BLaER1 (cell line): ENCODE data around the gene SPATA3.

Source experiments
- H3K27ac ChIP-seq: shearing (Covaris generic); formaldehyde crosslinking; 2 replicates; pipeline ENCODE4 v1.8.1; 2022
- H3K27me3 ChIP-seq: shearing (Covaris generic); formaldehyde crosslinking; 2 replicates; pipeline ENCODE4 v1.8.1; 2022
- H3K36me3 ChIP-seq: shearing (Covaris generic); formaldehyde crosslinking; 2 replicates; pipeline ENCODE4 v1.8.1; 2022
- H3K4me1 ChIP-seq: shearing (Covaris generic); formaldehyde crosslinking; 2 replicates; pipeline ENCODE4 v1.8.1; 2022
- H3K4me2 ChIP-seq: shearing (Covaris generic); formaldehyde crosslinking; 2 replicates; pipeline ENCODE4 v1.8.1; 2022
- H3K4me3 ChIP-seq: shearing (Covaris generic); formaldehyde crosslinking; 2 replicates; pipeline ENCODE4 v1.8.1; 2022
- H3K9ac ChIP-seq: shearing (Covaris generic); formaldehyde crosslinking; 2 replicates; pipeline ENCODE4 v1.8.1; 2022
- H3K9me3 ChIP-seq: shearing (Covaris generic); formaldehyde crosslinking; 2 replicates; pipeline ENCODE4 v1.8.1; 2022
- H4K20me1 ChIP-seq: shearing (Covaris generic); formaldehyde crosslinking; 2 replicates; pipeline ENCODE4 v1.8.1; 2022
- Cebpa-rat ChIP-seq: shearing (Covaris generic); IDR thresholded peaks from 2 replicates; pipeline ENCODE4 v1.8.1; 2022

Gene SPATA3

GRCh38 chr2:230995821-230996220 is at the start of gene SPATA3:
TSS of gene SPATA3 (plus strand) at chr2:230996121. CDS start at chr2:230996234, 113 bp downstream.
- no peak within 1 kb of the TSS for H3K4me3 ChIP-seq
- H3K36me3 ChIP-seq, result no peaks in the 10 kb centered on the region
- H3K27me3 ChIP-seq, result no peaks in the 10 kb centered on the region
- no peak for TF ChIP-seq Cebpa-rat
- H3K4me2 ChIP-seq, result no peak within 1 kb of the TSS
- H3K9ac ChIP-seq, result no peak within 1 kb of the TSS
- no peaks in the 10 kb centered on the region for H3K4me1 ChIP-seq
- no peaks in the 10 kb centered on the region for H4K20me1 ChIP-seq
- no peaks in the 10 kb centered on the region; the same call in 1 of the 2 replicates for H3K9me3 ChIP-seq
- H3K27ac ChIP-seq, result no peak within 1 kb of the TSS

- H3K27ac ChIP-seq, result no peak overlapping the region
- no peaks in the 10 kb centered on the region for H3K36me3 ChIP-seq
- no peaks in the 10 kb centered on the region for H3K27me3 ChIP-seq
- no peak overlapping the region for H3K4me2 ChIP-seq
- no peak overlapping the region for H3K9ac ChIP-seq
- no peak overlapping the region for H3K4me3 ChIP-seq
- H3K9me3 ChIP-seq, result no peaks in the 10 kb centered on the region
- H3K4me1 ChIP-seq, result peaks cover 8% of the 10 kb centered on the region
- H4K20me1 ChIP-seq, result no peaks in the 10 kb centered on the region
- no peak for TF ChIP-seq Cebpa-rat
Observed at GRCh38 chr2:230946429-230947234, 49.3 kb upstream of the SPATA3 start.

GRCh38 chr2:230947235-230947576 is 48.7 kb upstream of the SPATA3 start:
- Histone ChIP-seq H4K20me1 (no peaks in the 10 kb centered on the region), H3K9me3 (no peaks in the 10 kb centered on the region), H3K4me2 (no peak overlapping the region), H3K27me3 (no peaks in the 10 kb centered on the region), H3K4me1 (peaks cover 12% of the 10 kb centered on the region), H3K9ac (no peak overlapping the region), H3K27ac (no peak overlapping the region), H3K36me3 (no peaks in the 10 kb centered on the region), H3K4me3 (no peak overlapping the region)
- no peak for TF ChIP-seq Cebpa-rat

GRCh38 chr2:230947908-230948365 is 48.0 kb upstream of the SPATA3 start:
- H3K4me2 ChIP-seq, result peak overlapping the region; percentile 30; the same call in 1 of the 2 replicates
- H3K27me3 ChIP-seq, result no peaks in the 10 kb centered on the region
- H3K27ac ChIP-seq, result no peak overlapping the region
- no peaks in the 10 kb centered on the region for H4K20me1 ChIP-seq
- peaks cover 19% of the 10 kb centered on the region for H3K4me1 ChIP-seq
- no peak overlapping the region for H3K9ac ChIP-seq
- no peaks in the 10 kb centered on the region for H3K9me3 ChIP-seq
- H3K36me3 ChIP-seq, result no peaks in the 10 kb centered on the region
- H3K4me3 ChIP-seq, result no peak overlapping the region
- TF ChIP-seq Cebpa-rat, result no peak

GRCh38 chr2:230949966-230950873 is 45.7 kb upstream of the SPATA3 start:
- Histone ChIP-seq H3K4me3 (no peak overlapping the region), H3K9ac (no peak overlapping the region), H3K4me1 (peaks cover 40% of the 10 kb centered on the region), H3K4me2 (no peak overlapping the region), H4K20me1 (no peaks in the 10 kb centered on the region), H3K27me3 (no peaks in the 10 kb centered on the region), H3K9me3 (no peaks in the 10 kb centered on the region), H3K36me3 (no peaks in the 10 kb centered on the region), H3K27ac (no peak overlapping the region)
- no peak for TF ChIP-seq Cebpa-rat

- H3K27ac ChIP-seq, result no peak overlapping the region
- H4K20me1 ChIP-seq, result no peaks in the 10 kb centered on the region
- H3K4me2 ChIP-seq, result no peak overlapping the region
- H3K4me1 ChIP-seq, result peaks cover 40% of the 10 kb centered on the region
- H3K36me3 ChIP-seq, result no peaks in the 10 kb centered on the region
- no peak overlapping the region for H3K9ac ChIP-seq
- no peak overlapping the region for H3K4me3 ChIP-seq
- no peaks in the 10 kb centered on the region for H3K27me3 ChIP-seq
- no peaks in the 10 kb centered on the region for H3K9me3 ChIP-seq
- TF ChIP-seq Cebpa-rat, result no peak
Observed at GRCh38 chr2:230950874-230951339, 45.0 kb upstream of the SPATA3 start.

GRCh38 chr2:230951396-230951795 is 44.5 kb upstream of the SPATA3 start:
- no peak overlapping the region for H3K4me3 ChIP-seq
- H3K27ac ChIP-seq, result no peak overlapping the region
- H4K20me1 ChIP-seq, result no peaks in the 10 kb centered on the region
- H3K27me3 ChIP-seq, result peaks cover 2% of the 10 kb centered on the region; the same call in 1 of the 2 replicates
- TF ChIP-seq Cebpa-rat, result no peak
- H3K9ac ChIP-seq, result no peak overlapping the region
- no peaks in the 10 kb centered on the region for H3K9me3 ChIP-seq
- no peaks in the 10 kb centered on the region for H3K36me3 ChIP-seq
- H3K4me2 ChIP-seq, result no peak overlapping the region
- peaks cover 40% of the 10 kb centered on the region for H3K4me1 ChIP-seq

- H3K9me3 ChIP-seq, result peaks cover 2% of the 10 kb centered on the region; the same call in 1 of the 2 replicates
- no peak for TF ChIP-seq Cebpa-rat
- peaks cover 40% of the 10 kb centered on the region for H3K4me1 ChIP-seq
- peaks cover 12% of the 10 kb centered on the region for H3K27me3 ChIP-seq
- peak overlapping the region; percentile 78 for H3K4me2 ChIP-seq
- H3K36me3 ChIP-seq, result no peaks in the 10 kb centered on the region
- no peaks in the 10 kb centered on the region for H4K20me1 ChIP-seq
- H3K4me3 ChIP-seq, result no peak overlapping the region
- no peak overlapping the region for H3K9ac ChIP-seq
- no peak overlapping the region for H3K27ac ChIP-seq
Observed at GRCh38 chr2:230952226-230952956, 43.5 kb upstream of the SPATA3 start.

GRCh38 chr2:230953845-230954244 is 42.1 kb upstream of the SPATA3 start:
- TF ChIP-seq Cebpa-rat, result peak; percentile 50; the same call in 1 of the 2 replicates
- Histone ChIP-seq H3K9me3 (peaks cover 4% of the 10 kb centered on the region; the same call in 1 of the 2 replicates), H3K27me3 (peaks cover 26% of the 10 kb centered on the region), H4K20me1 (no peaks in the 10 kb centered on the region), H3K9ac (no peak overlapping the region), H3K36me3 (no peaks in the 10 kb centered on the region), H3K27ac (no peak overlapping the region), H3K4me1 (peaks cover 32% of the 10 kb centered on the region), H3K4me2 (peak overlapping the region; percentile 78), H3K4me3 (no peak overlapping the region)
